ENCODE results near the gene PARD3B. TPM values are rescaled to one million over a fixed set of nuclear protein-coding genes. Genes with fewer than 3 reads are reported as not detected.

Gene PARD3B
- total RNA-seq, 1 experiment from 2014 or later, result 6.4 TPM

GRCh38 chr2:205570648-205571047 lies 1025.4 kb downstream of the PARD3B start:
- no peak for DNase-seq
- no peak overlapping the region for H3K4me3 Mint-ChIP-seq
- H4K8ac ChIP-seq (replicated peaks; ENCODE audit: insufficient read length, low read depth, low read length), result no peak overlapping the region

More at GRCh38 chr2:205570648-205571047, 1025.4 kb downstream of the PARD3B start:
- Histone ChIP-seq H2AFZ (ENCODE audit: low read length) (no peak overlapping the region), H2AK5ac (ENCODE audit: insufficient read length, low read length) (no peak overlapping the region), H3K23me2 (ENCODE audit: insufficient read length, low read depth, low read length, poor library complexity, severe bottlenecking) (no peaks in the 10 kb centered on the region), H4K5ac (ENCODE audit: insufficient read length, low read depth, low read length) (no peak overlapping the region), H3K9ac (ENCODE audit: extremely low read depth, insufficient read length, low read length) (no peak overlapping the region), H2BK15ac (ENCODE audit: low read depth, low read length) (no peak overlapping the region), H2BK120ac (ENCODE audit: low read depth, low read length, poor library complexity, severe bottlenecking) (no peak overlapping the region), H3T11ph (ENCODE audit: low read length) (no peak overlapping the region), H3K27ac (ENCODE audit: insufficient read length, low read depth, low read length) (no peak overlapping the region), H3K56ac (ENCODE audit: insufficient read length, low read depth, low read length) (no peak overlapping the region), H3K14ac (ENCODE audit: insufficient read depth, low read length) (no peak overlapping the region), H3K79me2 (ENCODE audit: insufficient read depth, low read length) (no peaks in the 10 kb centered on the region), H2BK5ac (ENCODE audit: insufficient read length, low read length) (no peak overlapping the region), H3K79me1 (ENCODE audit: insufficient read depth, low read depth, low read length, poor library complexity, severe bottlenecking) (no peaks in the 10 kb centered on the region), H2BK12ac (ENCODE audit: insufficient read length, low read depth, low read length) (no peak overlapping the region), H4K20me1 (ENCODE audit: control insufficient read depth, insufficient read depth, insufficient read length) (no peaks in the 10 kb centered on the region), H4K91ac (ENCODE audit: insufficient read length, low read depth, low read length) (no peak overlapping the region), H3K9me3 (ENCODE audit: control insufficient read depth, low read depth, low read length) (no peaks in the 10 kb centered on the region), H3K4me1 (ENCODE audit: insufficient read depth, low read length) (no peaks in the 10 kb centered on the region), H3K4me2 (ENCODE audit: insufficient read depth, insufficient read length, low read length) (no peak overlapping the region), H2BK20ac (ENCODE audit: low read depth, low read length, poor library complexity, severe bottlenecking) (no peak overlapping the region), H3K4ac (ENCODE audit: low read depth, low read length) (no peak overlapping the region), H3K27me3 (ENCODE audit: insufficient read depth, low read length) (no peaks in the 10 kb centered on the region), H3K18ac (ENCODE audit: insufficient read length, low read depth, low read length) (no peak overlapping the region), H3K23ac (ENCODE audit: insufficient read length, low read depth, low read length) (no peak overlapping the region)
- Mint-ChIP-seq H3K4me1 (no peaks in the 10 kb centered on the region), H3K27ac (no peak overlapping the region), H3K9me3 (peaks cover 0 to 2% of the 10 kb centered on the region in 2 experiments; a peak in 3 of 5 replicates), H3K27me3 (ENCODE audit: low read depth) (0 out of 2 replicates have a peak, but pooled peaks cover 1% of the 10 kb centered on the region), H3K36me3 (ENCODE audit: insufficient read depth in 1 of 3, low read depth in 3 of 3) (peaks cover 2 to 4% (median 4%) of the 10 kb centered on the region in 3 experiments; a peak in 5 of 7 replicates)
- no peak for TF ChIP-seq CTCF (conservative IDR thresholded peaks at IDR 0.05)
- no CpG with 5 or more reads among the region's 6 CpGs for WGBS (ENCODE audit: extremely low coverage, insufficient read length, low lambda C conversion rate)

Measured in H9 (cell line).